ENCODE results near the gene FCGR1A.
"Not testable (repeated sequence)": the region's sequence is repeated elsewhere in the genome, so short reads cannot be mapped to it uniquely, and the experiment has no call there.

FCGR1A gene

DNA sequence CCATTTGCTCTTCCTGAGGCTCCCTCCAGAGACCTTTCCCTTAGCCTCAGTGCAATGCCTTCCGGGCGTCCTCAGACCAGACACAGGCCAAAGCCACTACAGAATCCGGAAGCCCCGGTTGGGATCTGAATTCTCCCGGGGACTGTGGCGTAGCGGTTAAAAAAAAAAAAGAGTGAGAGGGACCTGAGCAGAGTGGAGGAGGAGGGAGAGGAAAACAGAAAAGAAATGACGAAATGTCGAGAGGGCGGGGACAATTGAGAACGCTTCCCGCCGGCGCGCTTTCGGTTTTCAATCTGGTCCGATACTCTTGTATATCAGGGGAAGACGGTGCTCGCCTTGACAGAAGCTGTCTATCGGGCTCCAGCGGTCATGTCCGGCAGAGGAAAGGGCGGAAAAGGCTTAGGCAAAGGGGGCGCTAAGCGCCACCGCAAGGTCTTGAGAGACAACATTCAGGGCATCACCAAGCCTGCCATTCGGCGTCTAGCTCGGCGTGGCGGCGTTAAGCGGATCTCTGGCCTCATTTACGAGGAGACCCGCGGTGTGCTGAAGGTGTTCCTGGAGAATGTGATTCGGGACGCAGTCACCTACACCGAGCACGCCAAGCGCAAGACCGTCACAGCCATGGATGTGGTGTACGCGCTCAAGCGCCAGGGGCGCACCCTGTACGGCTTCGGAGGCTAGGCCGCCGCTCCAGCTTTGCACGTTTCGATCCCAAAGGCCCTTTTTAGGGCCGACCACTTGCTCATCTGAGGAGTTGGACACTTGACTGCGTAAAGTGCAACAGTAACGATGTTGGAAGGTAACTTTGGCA lies 50.0 kb downstream of the FCGR1A start:
- DNase-seq (ENCODE audit: low read depth), result not testable (repeated sequence)

DNA sequence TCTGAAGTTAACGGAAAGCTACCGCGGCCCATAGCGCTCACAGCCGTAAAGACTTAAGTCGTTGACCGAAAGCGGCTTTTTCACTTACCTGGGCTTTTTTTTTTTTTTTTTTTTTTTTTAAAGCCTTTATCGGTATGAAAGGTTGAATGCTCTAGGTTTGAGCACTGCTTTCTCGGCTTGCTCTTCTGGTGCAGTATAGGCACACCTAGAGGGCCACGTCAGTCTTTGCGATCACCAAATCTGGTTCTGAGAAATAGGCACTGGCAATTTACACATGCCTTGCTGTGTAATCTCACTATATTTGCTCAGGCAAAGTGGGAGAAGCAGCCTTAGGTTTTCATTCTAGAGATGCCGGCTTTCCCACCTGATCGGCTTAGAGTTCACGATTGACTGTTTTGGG lies 50.6 kb downstream of the FCGR1A start:
- DNase-seq (ENCODE audit: low read depth), result not testable (repeated sequence)

- not testable (repeated sequence) for DNase-seq (ENCODE audit: low read depth)
Measured at GRCh38 chr1:149841149-149841548, 58.7 kb downstream of the FCGR1A start.
